GM18520 (cell line): ENCODE measurements around the gene LAGE3.
A peak's percentile ranks its signal among the peaks of the same experiment; 100 is the strongest.
"Not testable (repeated sequence)": the region's sequence is repeated elsewhere in the genome, so short reads cannot be mapped to it uniquely, and the experiment has no call there.

Source experiments
- ATAC-seq: cut with Tn5 transposase; IDR thresholded peaks from one replicate; pipeline ENCODE4 v1.9.1; 2021; ENCODE audit not compliant: unreplicated experiment

The LAGE3 gene

GRCh38 chrX:154502098-154502497, 23.0 kb upstream of the LAGE3 start:
- no peak for ATAC-seq

- ATAC-seq: not testable (repeated sequence)
These were observed 22.3 kb upstream of the LAGE3 start for GRCh38 chrX:154501423-154501822.

DNA sequence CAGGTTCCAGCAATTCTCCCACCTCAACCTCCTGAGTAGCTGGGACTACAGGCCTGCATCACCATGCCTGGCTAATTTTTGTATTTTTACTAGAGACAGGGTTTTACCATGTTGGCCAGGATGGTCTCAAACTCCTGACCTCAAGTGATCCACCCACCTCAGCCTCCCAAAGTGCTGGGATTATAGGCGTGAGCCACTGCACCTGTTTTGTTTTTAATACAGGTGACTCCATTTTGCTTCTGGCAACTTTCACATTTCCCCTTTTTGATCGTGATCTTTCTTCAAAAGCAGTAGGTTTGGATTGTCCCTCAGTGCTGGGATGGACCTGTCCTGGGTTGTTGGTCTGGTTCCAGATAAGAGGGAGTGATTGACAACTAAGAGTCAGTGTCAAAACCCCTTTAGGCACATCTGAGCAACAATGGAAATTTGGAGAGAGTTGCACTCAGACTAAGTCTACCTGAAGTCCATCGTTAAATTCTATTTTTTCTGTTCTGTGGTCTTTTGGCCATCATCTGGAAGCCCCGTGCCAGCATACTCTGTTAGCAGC, 17.6 kb upstream of the LAGE3 start:
- not testable (repeated sequence) for ATAC-seq

DNA sequence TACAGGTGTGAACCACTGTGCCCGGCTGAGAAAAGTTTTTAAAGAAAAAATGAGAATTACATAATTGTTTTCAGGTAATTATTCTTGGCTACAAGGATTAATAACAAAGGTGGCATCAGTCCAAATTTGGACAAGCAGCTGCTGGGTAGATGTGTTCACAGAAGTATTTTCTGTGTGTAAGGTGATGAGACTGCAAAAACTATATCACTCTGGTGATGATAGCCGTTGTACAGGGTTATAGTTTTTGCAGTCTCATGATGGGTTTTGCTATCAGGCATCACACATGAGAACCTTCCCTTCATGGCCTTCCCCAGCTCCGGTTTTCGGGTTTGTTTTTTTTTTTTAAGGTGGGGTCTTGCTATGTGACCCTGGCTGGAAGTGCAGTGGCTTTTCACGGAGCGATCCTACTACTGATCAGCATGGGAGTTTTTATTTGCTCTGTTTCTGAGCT, 16.4 kb upstream of the LAGE3 start:
- ATAC-seq: no peak

GRCh38 chrX:154494715-154495114, 15.6 kb upstream of the LAGE3 start:
- ATAC-seq: no peak

- peak; percentile 82 for ATAC-seq
These were observed 11.5 kb upstream of the LAGE3 start, which contains the start of gene SLC10A3 for GRCh38 chrX:154490414-154491083. Gene SLC10A3 (minus strand): TSS chrX:154490629. CDS start chrX:154488940, 1,689 bp downstream.

- peak; percentile 4 for ATAC-seq
These were observed 10.9 kb upstream of the LAGE3 start for GRCh38 chrX:154490021-154490413.

DNA sequence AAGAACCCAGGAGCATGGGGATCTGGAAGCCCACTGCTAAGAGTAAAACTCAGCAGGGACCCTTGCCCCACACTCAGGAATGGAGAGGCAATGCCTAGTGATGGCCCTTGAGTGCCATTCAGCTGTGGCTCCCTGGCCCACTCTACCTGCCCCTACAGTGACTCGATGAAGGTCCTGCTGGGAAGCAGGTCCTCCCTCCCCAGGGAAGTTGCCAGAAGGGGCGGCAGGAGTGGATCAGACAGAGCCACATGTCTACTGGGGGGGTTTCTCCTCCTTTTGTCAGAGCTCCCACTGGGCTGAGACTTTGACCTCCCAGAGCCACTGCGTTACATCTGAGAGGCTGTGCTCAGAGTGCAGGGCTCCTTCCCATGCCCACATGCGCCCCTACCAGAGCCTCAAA, 10.1 kb upstream of the LAGE3 start:
- no peak for ATAC-seq

DNA sequence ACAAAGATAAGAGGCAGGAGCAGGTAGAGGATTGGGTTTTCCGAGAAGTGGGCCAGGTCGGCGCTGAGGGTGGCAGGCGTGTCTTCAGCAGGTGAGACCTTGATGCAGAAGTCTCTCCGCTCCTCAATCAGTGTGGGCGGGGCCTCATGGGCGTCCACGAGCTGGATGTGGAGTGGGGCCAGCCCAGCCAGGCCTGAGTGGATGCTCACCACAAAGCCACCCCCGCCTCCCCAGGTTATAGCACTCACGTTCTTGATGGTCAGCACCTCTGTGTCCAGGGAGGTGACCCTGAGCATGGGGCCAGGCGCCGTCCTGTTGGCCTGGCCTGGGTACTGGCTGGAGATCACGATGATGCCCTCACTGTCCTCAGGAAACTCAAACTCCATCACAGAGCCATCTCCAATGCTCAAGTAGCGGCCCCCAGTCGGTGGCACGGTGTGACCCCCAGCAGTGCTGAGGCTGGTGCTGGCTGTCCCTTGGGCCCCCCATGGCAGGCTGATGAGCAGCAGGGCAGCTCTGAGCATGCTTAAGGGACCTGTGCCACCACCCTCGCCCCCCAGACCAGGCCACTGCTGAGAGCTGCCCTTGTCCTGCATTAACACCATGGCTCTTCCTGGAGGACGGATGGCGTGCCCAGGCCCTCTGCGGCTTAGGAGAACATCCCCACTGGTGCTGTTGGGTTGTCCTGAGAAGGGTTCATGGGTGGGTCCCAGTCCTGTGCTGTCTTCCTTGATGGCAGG, 9.4 kb upstream of the LAGE3 start:
- no peak for ATAC-seq

DNA sequence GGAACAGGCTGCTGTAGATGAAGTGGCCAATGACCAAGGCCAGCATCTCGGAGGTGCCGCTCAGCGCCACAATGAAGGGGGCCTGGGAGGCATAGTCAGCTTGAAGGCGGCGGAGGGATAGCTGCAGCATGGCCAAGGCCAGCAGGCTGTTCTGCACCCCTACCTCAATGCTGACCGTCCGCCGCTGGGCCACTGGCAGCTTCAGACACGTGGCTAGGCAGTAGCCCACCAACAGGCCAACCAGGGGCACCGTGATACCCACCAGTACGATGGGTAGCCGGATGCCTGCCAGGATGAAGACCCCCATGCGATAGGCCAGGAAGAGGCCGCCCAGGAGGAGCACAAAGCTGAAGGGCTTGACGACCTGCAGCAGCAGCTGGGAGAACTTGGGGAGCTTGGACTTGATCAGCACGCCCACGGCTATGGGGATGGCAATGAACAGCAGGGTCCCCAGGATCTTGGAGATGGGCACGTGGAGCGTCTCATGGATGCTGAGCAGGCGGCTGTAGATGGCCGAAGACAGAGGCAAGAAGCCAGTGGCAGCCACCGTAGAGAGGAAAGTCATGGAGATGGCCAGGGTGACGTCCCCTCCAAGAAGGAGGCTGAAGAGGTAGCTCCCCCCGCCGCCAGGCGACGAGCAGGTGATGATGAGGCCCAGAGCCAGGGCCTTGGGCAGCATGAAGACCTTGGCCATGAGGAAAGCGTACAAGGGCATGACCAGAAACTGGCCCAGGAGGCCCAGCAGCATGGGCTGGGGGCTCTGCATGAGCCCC, 8.6 kb upstream of the LAGE3 start:
- no peak for ATAC-seq

- peak; percentile 26 for ATAC-seq
These were observed 7.5 kb upstream of the LAGE3 start, which contains the start of gene UBL4A for GRCh38 chrX:154486396-154487207. Gene UBL4A (minus strand): TSS chrX:154486615. CDS start chrX:154486584, 31 bp downstream.

DNA sequence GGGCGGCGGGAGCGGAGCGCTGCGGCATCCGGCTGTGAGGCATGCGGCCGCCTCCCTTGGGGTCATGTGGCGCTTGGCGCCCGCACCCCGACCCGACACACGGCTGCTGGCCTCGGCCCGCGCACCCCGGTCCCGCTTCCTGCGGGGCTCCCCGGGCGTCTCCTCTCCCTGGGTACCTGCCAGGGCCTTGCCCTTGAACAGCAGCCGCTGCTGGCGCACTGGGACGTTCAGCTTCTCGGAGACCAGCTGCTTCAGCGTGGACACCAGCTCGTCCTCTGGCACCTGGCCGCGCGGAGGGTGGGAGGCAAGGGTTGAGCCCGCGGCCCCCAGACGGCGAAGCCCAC, 6.9 kb upstream of the LAGE3 start:
- no peak for ATAC-seq

- ATAC-seq: no peak
These were observed 6.3 kb upstream of the LAGE3 start for GRCh38 chrX:154485150-154486051.

DNA sequence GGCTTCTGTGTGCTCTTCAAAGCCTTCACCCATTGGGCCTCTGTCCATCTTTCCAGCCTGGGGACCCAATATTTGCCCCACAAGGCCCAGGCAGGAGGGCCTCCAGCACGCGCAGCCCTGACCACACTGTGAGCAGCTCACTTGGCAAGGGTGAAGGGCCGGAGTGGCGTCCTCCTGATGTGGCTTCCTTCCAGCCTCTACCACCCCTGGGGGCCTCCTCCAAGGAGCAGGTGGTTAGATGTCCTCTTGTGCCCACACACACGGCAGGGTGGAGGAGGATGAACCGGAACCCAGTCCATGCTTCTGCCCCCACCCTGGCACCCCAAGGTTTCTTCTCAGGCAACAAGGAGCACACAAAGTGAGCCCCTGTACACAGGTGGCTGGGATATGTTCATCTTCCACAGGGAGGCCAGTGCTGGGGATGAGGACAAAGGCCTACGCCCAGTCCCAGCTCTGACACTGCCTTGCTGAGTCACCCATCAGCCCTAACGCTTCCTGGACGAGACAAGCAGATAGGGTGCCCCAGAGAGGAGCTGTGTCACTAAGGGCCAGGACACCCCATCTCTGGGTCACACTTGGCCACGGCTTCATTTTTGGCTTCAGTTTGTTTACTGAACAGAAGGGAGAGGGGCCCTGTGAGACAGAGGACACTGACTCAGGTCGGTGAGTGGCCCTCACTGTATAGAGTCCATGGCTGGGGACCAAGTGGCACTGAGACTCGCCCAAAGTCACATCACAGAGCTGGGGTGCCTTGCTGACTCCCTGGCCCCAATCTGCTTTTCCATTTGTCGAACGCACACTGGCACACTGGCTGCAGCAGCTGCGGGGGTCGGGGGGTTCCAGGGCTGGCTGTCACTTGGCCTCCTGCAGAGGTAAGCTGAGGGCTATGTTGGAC, 5.4 kb upstream of the LAGE3 start:
- ATAC-seq: no peak

DNA sequence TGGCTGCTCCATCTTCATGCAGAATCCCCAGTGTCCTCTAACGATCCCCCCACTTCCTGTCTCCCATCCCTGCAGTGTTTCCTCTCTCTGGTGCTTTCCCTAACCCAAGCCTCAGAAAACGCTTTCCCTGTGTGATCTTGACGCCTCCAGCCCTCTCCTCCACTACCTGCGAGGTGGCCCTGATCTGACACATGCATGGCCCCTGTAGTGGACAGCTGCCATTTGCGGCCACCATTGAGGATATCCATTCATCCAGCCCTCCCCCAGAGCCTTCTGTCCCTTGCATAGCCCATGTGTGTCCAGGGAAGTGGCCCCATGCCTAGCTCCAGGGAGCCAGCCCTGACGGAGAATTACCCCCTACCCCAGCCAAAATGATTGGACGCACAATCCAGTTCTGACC, 4.2 kb upstream of the LAGE3 start:
- no peak for ATAC-seq

- no peak for ATAC-seq
These were observed 3.7 kb upstream of the LAGE3 start for GRCh38 chrX:154482786-154483185.

DNA sequence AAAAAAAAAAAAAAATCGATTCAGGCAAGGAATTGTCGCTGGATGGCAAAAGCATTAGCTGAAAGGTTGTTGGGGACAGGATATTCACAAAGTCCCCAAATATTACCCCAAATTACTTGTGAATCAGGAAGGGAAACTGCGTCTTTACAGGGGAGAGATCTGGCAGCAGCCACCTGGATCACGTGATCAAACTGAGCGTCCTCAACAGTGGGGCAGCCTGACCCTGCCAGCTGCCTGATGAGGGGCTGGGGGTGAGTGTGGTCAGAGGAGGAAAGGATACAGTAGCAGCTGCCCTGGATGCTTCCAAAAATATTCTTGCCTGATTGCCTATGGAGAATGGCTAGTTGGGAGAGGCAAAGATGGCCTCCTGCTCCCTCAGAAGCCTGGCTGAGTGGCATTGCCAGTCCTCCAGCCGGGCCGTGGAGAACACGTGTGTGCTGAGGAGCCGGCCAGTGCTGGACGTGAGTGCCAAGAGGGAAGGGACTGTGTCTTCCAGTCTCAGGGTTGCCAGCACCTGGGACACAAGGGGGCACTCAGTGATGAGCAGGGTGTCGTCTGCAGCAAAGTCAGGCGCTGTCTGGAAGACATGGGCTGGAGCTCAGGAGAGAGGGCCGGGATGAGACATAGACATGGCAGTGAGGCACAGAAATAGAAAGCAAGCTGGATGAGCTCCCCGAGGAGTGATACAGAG, 3.0 kb upstream of the LAGE3 start:
- no peak for ATAC-seq

DNA sequence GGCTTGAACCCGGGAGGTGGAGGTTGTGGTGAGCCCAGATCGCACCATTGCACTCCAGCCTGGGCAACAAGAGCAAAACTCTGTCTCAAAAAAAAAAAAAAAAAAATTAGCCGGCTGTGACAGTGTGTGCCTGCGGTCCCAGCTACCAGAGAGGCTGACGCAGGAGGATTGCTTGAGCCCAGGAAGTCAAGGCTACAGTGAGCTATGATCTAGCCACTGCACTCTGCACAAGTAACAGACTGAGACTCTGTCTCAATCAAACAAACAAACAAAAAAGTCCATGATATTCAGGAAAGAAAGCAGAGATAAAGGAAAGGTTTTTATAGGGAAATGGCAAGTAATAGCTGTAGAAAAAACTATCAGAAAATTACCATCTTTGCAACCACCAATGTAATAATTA, 2.1 kb upstream of the LAGE3 start:
- ATAC-seq: no peak
